ENCODE results near the gene GRIA1. TPM values are rescaled to one million over a fixed set of nuclear protein-coding genes. Genes with fewer than 3 reads are reported as not detected.
"Not testable (repeated sequence)": the region's sequence is repeated elsewhere in the genome, so short reads cannot be mapped to it uniquely, and the experiment has no call there.

GRIA1 gene
- total RNA-seq, 1 experiment from 2014 or later, result not detected

GRCh38 chr5:153835891-153836515 lies 345.5 kb downstream of the GRIA1 start:
- Histone ChIP-seq H3K9me3 (ENCODE audit: control insufficient read depth, insufficient read depth, low read depth, low read length) (no peaks in the 10 kb centered on the region), H3K27me3 (ENCODE audit: control insufficient read depth, insufficient read depth, low read length) (no peaks in the 10 kb centered on the region), H3K27ac (ENCODE audit: low read length) (no peak overlapping the region), H3K4me3 (ENCODE audit: low read depth in 2 of 2, low read length in 2 of 2) (no peak overlapping the region), H3K36me3 (ENCODE audit: control insufficient read depth, insufficient read depth, low read length) (no peaks in the 10 kb centered on the region), H3K4me1 (ENCODE audit: control insufficient read depth, insufficient read depth, low read length) (no peaks in the 10 kb centered on the region)
- no TSS peak for BruUV-seq (replicated peaks)
- ChIA-PET POLR2A (no interaction called here), CTCF (no interaction called here)
- ATAC-seq (no peak), DNase-seq (ENCODE audit: low read depth, low spot score) (no peak)
- in situ Hi-C loops (cut with HindIII; ENCODE audit: low pct_unique_long_range_greater_than_20kb, low sequenced_read_pairs), result no loop called here
- intact Hi-C loops (cut with micrococcal nuclease; ENCODE audit: unreplicated experiment), result no loop called here
- TF ChIP-seq SIN3A (IDR thresholded peaks at IDR 0.05; ENCODE audit: borderline replicate concordance, insufficient read depth, low read depth, low read length) (no peak), CTCF (IDR thresholded peaks at IDR 0.05) (no peak), REST (IDR thresholded peaks at IDR 0.05; ENCODE audit: insufficient read depth in 1 of 2, low read depth in 2 of 2, low read length in 1 of 2) (no peak), POLR2AphosphoS5 (IDR thresholded peaks at IDR 0.05; ENCODE audit: low read depth, low read length) (no peak), TCF7L2 (IDR thresholded peaks at IDR 0.05; ENCODE audit: low read depth, low read length) (no peak)

- H3K9me3 ChIP-seq (ENCODE audit: control insufficient read depth, insufficient read depth, low read depth, low read length); H3K27me3 ChIP-seq (ENCODE audit: control insufficient read depth, insufficient read depth, low read length); intact Hi-C loops (cut with micrococcal nuclease; ENCODE audit: unreplicated experiment); H3K4me3 ChIP-seq (ENCODE audit: low read depth in 2 of 2, low read length in 2 of 2); POLR2A ChIA-PET; DNase-seq (ENCODE audit: low read depth, low spot score); H3K27ac ChIP-seq (ENCODE audit: low read length); BruUV-seq (replicated peaks); ATAC-seq; H3K36me3 ChIP-seq (ENCODE audit: control insufficient read depth, insufficient read depth, low read length); CTCF ChIA-PET; H3K4me1 ChIP-seq (ENCODE audit: control insufficient read depth, insufficient read depth, low read length); in situ Hi-C loops (cut with HindIII; ENCODE audit: low pct_unique_long_range_greater_than_20kb, low sequenced_read_pairs): not testable (repeated sequence)
Observed at GRCh38 chr5:153849303-153850113, 359.0 kb downstream of the GRIA1 start.
